Measurements from ENCODE around the gene RASA3.
"Not testable (repeated sequence)": the region's sequence is repeated elsewhere in the genome, so short reads cannot be mapped to it uniquely, and the experiment has no call there.

Gene RASA3

GRCh38 chr13:114132419-114133121 lies at the start of gene RASA3:
TSS of gene RASA3 (minus strand) at chr13:114132623. CDS start at chr13:114132489, 134 bp downstream.
- DNase-seq (ENCODE audit: low read depth in 2 of 2), result no peak

- no peak for DNase-seq (ENCODE audit: low read depth in 2 of 2)
These were observed 46.8 kb upstream of the RASA3 start, which contains the start of gene CFAP97D2 for GRCh38 chr13:114179087-114179658. TSS of gene CFAP97D2 (plus strand) at chr13:114179257. CDS start at chr13:114179331, 74 bp downstream.

DNA sequence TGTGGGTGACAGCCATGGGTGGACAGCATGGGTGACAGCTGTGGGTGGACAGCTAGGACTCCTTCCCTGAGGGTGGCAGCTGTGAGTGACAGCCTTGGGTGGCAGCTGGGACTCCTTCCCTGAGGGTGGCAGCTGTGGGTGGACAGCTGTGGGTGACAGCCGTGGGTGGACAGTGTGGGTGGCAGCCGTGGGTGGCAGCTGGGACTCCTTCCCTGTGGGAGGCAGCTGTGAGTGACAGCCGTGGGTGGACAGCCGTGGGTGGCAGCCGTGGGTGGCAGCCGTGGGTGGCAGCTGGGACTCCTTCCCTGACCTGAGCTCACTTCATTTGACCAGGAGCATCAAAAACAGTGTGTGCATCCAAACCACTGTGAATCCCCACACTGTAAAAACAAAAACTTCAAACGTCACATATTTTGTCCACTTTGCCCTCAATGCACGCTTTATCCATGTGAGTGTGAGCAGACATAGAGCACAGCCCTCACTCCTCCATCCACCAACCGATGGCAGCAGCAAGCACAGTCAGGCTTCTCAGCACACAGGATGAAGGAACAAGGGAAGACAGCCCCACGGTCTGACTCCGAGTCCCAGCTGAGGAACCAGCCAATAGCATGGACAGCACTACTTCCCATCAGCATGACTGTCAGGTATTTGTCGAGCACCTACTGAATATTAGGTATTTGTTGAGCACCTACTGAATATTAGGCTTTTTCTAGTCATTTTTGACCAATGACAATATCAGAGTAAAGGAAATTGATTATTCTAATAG lies 45.0 kb upstream of the RASA3 start:
- DNase-seq (ENCODE audit: low read depth in 2 of 2), result no peak

DNA sequence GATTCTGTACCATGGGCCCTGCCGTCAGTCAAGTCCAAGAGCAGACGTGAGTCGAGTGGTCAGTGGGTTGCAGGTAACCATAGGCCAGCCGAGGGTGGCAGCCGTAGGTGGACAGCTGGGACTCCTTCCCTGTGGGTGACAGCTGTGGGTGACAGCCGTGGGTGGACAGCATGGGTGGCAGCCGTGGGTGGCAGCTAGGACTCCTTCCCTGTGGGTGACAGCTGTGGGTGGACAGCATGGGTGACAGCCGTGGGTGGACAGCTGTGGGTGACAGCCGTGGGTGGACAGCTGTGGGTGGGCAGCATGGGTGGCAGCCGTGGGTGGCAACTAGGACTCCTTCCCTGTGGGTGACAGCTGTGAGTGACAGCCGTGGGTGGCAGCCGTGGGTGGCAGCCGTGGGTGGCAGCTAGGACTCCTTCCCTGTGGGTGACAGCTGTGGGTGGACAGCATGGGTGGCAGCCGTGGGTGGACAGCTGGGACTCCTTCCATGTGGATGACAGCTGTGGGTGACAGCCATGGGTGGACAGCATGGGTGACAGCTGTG lies 44.0 kb upstream of the RASA3 start:
- DNase-seq (ENCODE audit: low read depth in 2 of 2), result not testable (repeated sequence)

GRCh38 chr13:114174529-114174961 lies 42.1 kb upstream of the RASA3 start:
- DNase-seq (ENCODE audit: low read depth in 2 of 2), result no peak

- no peak for DNase-seq (ENCODE audit: low read depth in 2 of 2)
These were observed 41.3 kb upstream of the RASA3 start for GRCh38 chr13:114173745-114174144.

- no peak for DNase-seq (ENCODE audit: low read depth in 2 of 2)
These were observed 40.8 kb upstream of the RASA3 start for GRCh38 chr13:114173272-114173671.

- DNase-seq (ENCODE audit: low read depth in 2 of 2), result no peak
These were observed 35.5 kb upstream of the RASA3 start for GRCh38 chr13:114167885-114168284.

GRCh38 chr13:114167426-114167825 lies 35.0 kb upstream of the RASA3 start:
- no peak for DNase-seq (ENCODE audit: low read depth in 2 of 2)

DNA sequence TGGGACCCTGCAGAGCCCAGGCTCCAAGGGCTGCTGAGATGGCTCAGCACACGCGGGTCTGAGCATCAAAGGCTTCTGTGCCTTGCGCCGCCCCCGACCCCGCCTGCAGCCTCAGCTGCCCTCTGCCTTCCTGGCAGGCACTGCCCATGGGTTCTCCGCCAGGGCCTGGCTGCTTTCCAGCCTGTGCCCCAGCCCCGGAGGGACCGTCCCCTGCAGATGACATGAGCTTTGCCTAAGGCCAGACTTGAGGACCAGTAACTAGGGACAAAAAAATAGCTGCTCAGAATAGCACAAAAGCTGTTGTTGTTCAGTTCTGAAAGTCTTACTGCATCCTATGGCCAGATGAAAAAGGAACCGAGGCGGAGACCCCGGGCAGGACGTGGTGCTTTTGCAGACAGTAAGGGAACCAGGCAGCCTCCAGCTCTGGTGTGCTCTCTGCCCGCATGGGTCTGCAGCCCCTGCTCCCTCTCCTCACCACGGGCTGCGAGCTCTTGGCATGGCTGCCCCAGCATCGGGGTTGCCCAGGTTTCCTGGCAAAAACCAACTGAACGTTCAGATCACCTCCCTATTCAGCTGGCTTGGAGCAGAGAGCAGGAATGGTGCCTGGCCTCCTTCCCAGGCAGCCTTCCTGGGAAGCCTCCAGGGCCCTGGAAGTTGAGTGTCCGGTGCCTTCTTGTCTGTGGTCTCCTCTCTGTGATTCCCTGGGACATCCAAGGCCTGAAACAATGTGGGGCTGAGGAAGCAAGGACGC lies 34.1 kb upstream of the RASA3 start:
- DNase-seq (ENCODE audit: low read depth in 2 of 2), result no peak

DNA sequence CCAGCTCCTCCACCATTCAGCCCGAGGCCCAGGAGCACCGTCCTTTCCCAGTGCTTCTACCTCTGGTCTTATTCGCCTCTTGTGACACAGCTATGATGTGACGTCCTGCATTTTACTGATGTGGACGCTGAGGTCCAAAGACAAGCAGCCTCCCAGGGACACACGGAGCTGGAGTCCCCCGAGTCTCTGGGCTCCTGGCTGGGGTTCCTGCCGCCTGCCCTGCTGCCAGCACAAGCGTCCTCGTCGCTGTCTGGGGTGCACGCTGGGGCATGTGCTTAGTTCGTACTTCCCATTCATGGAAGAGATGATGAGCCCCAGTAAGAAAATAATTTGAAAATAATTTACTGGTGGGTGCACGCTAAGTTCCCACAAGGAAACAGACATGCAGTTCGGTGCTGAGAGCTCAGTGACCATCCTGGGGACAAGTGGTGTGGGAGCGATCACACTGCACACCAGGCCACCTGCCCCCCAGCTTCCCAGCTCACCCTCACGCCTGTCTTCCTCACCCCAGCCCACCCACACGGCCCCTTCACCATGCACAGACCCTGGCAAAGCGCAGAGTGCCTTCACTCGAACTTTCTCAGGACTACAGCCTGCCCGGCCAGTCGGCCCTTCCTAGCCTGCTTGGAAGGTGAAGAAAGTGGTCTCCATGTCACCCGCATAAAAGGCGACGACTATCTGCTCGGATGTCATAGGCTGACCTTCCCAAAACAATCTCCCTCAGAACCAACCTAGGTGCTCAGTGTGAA lies 32.4 kb upstream of the RASA3 start:
- no peak for DNase-seq (ENCODE audit: low read depth in 2 of 2)

DNA sequence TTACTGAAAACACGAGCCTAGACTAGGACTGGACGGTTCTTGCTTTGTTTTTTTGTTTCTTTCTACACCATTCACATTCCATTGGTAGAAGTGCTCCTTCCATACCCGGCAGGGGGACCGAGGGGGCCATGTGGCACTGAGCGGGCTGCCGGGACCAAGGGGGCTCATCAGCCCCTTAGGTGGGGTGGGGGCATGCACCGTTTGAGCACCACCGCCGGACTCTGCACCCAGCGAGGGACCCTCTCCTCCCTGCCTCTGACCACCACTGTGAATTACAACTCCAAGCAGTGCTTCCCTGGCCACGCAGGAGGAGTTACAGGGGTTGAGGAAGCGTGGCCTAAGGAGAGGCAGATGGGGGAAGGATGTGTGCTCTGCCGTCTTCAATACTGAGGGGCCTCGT lies 31.6 kb upstream of the RASA3 start:
- no peak for DNase-seq (ENCODE audit: low read depth in 2 of 2)

DNA sequence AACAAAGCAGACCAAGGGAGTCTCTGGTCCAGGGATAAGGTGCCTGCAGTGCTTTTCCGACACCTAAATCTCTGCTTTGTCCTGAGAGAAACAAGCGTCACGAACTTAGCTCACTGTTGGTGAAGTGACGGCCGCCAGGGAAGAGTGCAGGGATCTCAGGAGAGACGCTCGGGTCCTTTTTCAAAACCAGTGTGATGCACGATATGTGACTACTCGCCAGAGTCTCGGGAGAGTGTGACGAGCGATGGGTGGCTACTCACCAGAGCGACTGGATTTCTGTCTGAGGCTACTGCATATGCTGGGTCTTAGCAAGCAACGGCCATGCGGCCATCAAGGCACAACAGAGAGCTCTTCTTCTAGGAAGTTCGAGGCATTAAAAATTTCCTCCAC lies 30.1 kb upstream of the RASA3 start:
- no peak for DNase-seq (ENCODE audit: low read depth in 2 of 2)

- DNase-seq (ENCODE audit: low read depth in 2 of 2), result no peak
These were observed 29.5 kb upstream of the RASA3 start for GRCh38 chr13:114161644-114162532.

DNA sequence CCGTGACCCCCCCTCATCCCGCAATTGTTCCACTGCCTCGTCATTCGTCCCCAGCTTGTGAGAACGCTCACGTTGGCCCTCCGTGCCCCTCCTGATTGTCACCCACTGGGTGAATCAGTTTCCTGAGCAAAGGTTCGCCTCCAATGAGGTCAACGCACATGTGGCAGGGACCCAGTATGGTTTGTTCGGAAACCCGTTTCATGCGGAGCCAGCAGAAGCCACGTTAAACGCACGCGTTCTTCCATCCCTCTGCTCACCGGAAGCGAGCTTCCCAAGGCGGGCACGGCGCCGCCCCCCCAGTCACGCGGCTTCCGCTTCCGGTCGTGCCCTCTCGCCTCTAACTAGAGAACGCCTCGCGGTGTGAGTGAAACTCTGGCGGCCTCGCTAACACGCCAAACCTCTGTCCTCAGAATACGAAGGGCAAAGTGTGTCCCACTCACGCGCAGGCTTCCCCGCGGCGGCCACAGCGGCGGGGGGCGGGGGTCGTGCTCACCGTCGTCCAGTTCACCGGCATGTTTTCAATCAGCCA lies 28.7 kb upstream of the RASA3 start:
- no peak for DNase-seq (ENCODE audit: low read depth in 2 of 2)

GRCh38 chr13:114158869-114159666 lies 26.6 kb upstream of the RASA3 start:
- not testable (repeated sequence) for DNase-seq (ENCODE audit: low read depth in 2 of 2)

DNA sequence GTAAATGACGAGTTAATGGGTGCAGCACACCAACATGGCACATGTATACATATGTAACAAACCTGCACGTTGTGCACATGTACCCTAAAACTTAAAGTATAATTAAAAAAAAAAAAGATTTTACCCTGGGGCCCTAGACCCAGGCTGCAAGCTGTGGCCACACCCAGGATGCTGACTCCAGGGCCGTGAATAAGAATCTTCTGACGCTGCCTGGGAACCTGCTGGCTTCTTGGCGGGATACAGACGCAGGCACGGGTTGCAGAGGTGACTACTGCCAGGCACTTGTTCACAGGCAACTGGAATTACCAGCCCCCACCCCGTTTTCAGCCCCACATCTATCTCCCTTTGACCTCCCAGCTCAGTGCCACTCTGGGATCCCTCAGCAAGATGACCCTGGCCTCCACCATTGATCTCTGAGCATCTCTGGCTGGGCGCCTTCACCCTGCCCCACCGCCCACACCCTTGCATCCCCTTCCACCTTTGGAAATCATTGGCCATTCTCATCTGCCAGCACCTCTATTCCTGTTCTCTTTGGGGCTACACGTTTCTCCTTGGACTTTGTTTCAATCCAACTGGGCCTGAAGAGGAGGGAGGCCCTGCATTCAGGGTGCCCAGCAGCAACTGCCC lies 25.6 kb upstream of the RASA3 start:
- no peak for DNase-seq (ENCODE audit: low read depth in 2 of 2)
